Stimulated activated naive CD4-positive, alpha-beta T cell (primary cell): Measurements from ENCODE around the gene COG8.
"Not testable (repeated sequence)": the region's sequence is repeated elsewhere in the genome, so short reads cannot be mapped to it uniquely, and the experiment has no call there.

Experiments
- DNase-seq, 6 experiments: peaks; one replicate each; lab custom pipeline; 2025; lab: John Stamatoyannopoulos, UW

Gene COG8

GRCh38 chr16:69319381-69319780 is 20.0 kb downstream of the COG8 start:
- DNase-seq: no peak

- no peak for DNase-seq
Measured at GRCh38 chr16:69318911-69319289, 20.5 kb downstream of the COG8 start.

- DNase-seq: no peak
Measured at GRCh38 chr16:69318177-69318910, 21.0 kb downstream of the COG8 start.

- no peak for DNase-seq
Measured at GRCh38 chr16:69316595-69317034, 22.7 kb downstream of the COG8 start.

GRCh38 chr16:69315486-69316311 is 23.7 kb downstream of the COG8 start:
- no peak for DNase-seq

- DNase-seq: no peak
Measured at GRCh38 chr16:69314534-69314933, 24.8 kb downstream of the COG8 start.

- DNase-seq: no peak
Measured at GRCh38 chr16:69313469-69313868, 25.9 kb downstream of the COG8 start.

GRCh38 chr16:69311533-69312387 is 27.6 kb downstream of the COG8 start:
- peak in 2 of 6 experiments; percentile 23 to 30 for DNase-seq

GRCh38 chr16:69310653-69311532 is 28.5 kb downstream of the COG8 start, which contains the start of gene VPS4A:
Gene VPS4A, plus strand, starts transcription at chr16:69311350. Its CDS starts 162 bp downstream, at chr16:69311512.
- DNase-seq: peak; percentile 95 to 98 (median 97)

- DNase-seq: no peak
Measured at GRCh38 chr16:69309316-69309715, 30.0 kb downstream of the COG8 start.

- no peak for DNase-seq
Measured at GRCh38 chr16:69307856-69308255, 31.5 kb downstream of the COG8 start.

GRCh38 chr16:69307091-69307490 is 32.3 kb downstream of the COG8 start:
- DNase-seq: no peak

- DNase-seq: no peak
Measured at GRCh38 chr16:69306031-69306430, 33.3 kb downstream of the COG8 start.

GRCh38 chr16:69302301-69302700 is 37.1 kb downstream of the COG8 start:
- no peak for DNase-seq

- no peak for DNase-seq
Measured at GRCh38 chr16:69301861-69302260, 37.5 kb downstream of the COG8 start.

GRCh38 chr16:69301187-69301586 is 38.2 kb downstream of the COG8 start:
- DNase-seq: no peak

GRCh38 chr16:69298261-69298660 is 41.1 kb downstream of the COG8 start:
- no peak for DNase-seq

- not testable (repeated sequence) for DNase-seq
Measured at GRCh38 chr16:69296771-69297170, 42.6 kb downstream of the COG8 start.

- no peak for DNase-seq
Measured at GRCh38 chr16:69294051-69294450, 45.3 kb downstream of the COG8 start.

GRCh38 chr16:69293401-69293800 is 46.0 kb downstream of the COG8 start:
- DNase-seq: no peak

- not testable (repeated sequence) for DNase-seq
Measured at GRCh38 chr16:69291657-69292056, 47.7 kb downstream of the COG8 start.
